Trophoblast cell (in vitro differentiated cells and primary cell): ENCODE measurements around the gene MCF2L2.

Experiments
- DNase-seq, 2 donors: peaks; one replicate each; pipeline ENCODE4 v3.0.0-alpha.2; 2016
- H2AFZ ChIP-seq: 2 replicates; pipeline ENCODE4 v1.6.1; 2013; ENCODE audit warnings: low read length, moderate library complexity, mild to moderate bottlenecking; ENCODE audit not compliant: insufficient read depth, poor library complexity
- H2AK5ac ChIP-seq: 2 replicates; pipeline ENCODE4 v1.6.1; 2013; ENCODE audit warnings: mild to moderate bottlenecking, low read length
- H2BK120ac ChIP-seq: 2 replicates; pipeline ENCODE4 v1.6.1; 2013; ENCODE audit warnings: low read length, mild to moderate bottlenecking, moderate library complexity; ENCODE audit not compliant: insufficient read depth, poor library complexity
- H2BK12ac ChIP-seq: 2 replicates; pipeline ENCODE4 v1.6.1; 2013; ENCODE audit warnings: mild to moderate bottlenecking, low read length, moderate library complexity
- H2BK5ac ChIP-seq: 2 replicates; pipeline ENCODE4 v1.6.1; 2013; ENCODE audit warnings: low read length, low read depth, moderate library complexity, mild to moderate bottlenecking; ENCODE audit not compliant: poor library complexity
- H3K14ac ChIP-seq: 2 replicates; pipeline ENCODE4 v1.6.1; 2013; ENCODE audit warnings: mild to moderate bottlenecking, low read length
- H3K18ac ChIP-seq: 2 replicates; pipeline ENCODE4 v1.6.1; 2013; ENCODE audit warnings: mild to moderate bottlenecking, low read length
- H3K23ac ChIP-seq: 2 replicates; pipeline ENCODE4 v1.6.1; 2013; ENCODE audit warnings: low read length
- H3K27ac ChIP-seq: 2 replicates; pipeline ENCODE4 v1.5.1; 2013; ENCODE audit warnings: low read depth, mild to moderate bottlenecking, inconsistent platforms, low read length, moderate library complexity
- H3K27me3 ChIP-seq: 2 replicates; pipeline ENCODE4 v1.6.1; 2013; ENCODE audit warnings: inconsistent platforms, mild to moderate bottlenecking, low read length, moderate library complexity; ENCODE audit not compliant: insufficient read depth
- H3K36me3 ChIP-seq, 2 experiments: 1 replicate in 1 of 2; 2 replicates in 1 of 2; pipeline ENCODE4 v1.6.1; 2013; ENCODE audit warnings: low read length in 2 of 2, mild to moderate bottlenecking in 2 of 2, moderate library complexity in 1 of 2; ENCODE audit not compliant: insufficient read depth in 2 of 2, control insufficient read depth in 1 of 2
- H3K4ac ChIP-seq: 2 replicates; pipeline ENCODE4 v1.6.1; 2013; ENCODE audit warnings: low read depth, mild to moderate bottlenecking, low read length, moderate library complexity
- H3K4me1 ChIP-seq, 2 experiments: 1 replicate in 1 of 2; 2 replicates in 1 of 2; pipeline ENCODE4 v1.6.1; 2013; ENCODE audit warnings: low read length in 2 of 2, mild to moderate bottlenecking in 2 of 2, moderate library complexity in 1 of 2; ENCODE audit not compliant: insufficient read depth in 2 of 2, control insufficient read depth in 1 of 2
- H3K4me2 ChIP-seq: 2 replicates; pipeline ENCODE4 v1.6.1; 2013; ENCODE audit warnings: inconsistent platforms, mild to moderate bottlenecking, low read length, moderate library complexity
- H3K4me3 ChIP-seq: 2 replicates; pipeline ENCODE4 v1.5.1; 2013; ENCODE audit warnings: mild to moderate bottlenecking, low read depth, low read length, inconsistent platforms
- H3K79me1 ChIP-seq: one replicate; pipeline ENCODE4 v1.6.1; 2013; ENCODE audit warnings: low read length
- H3K79me2 ChIP-seq: 2 replicates; pipeline ENCODE4 v1.6.1; 2013; ENCODE audit warnings: low read length, mild to moderate bottlenecking; ENCODE audit not compliant: control insufficient read depth, insufficient read depth, poor library complexity
- H3K9ac ChIP-seq: 2 replicates; pipeline ENCODE4 v1.6.1; 2013; ENCODE audit warnings: mild to moderate bottlenecking, low read length
- H3K9me3 ChIP-seq: 2 replicates; pipeline ENCODE4 v1.6.1; 2013; ENCODE audit warnings: low read depth, mild to moderate bottlenecking, control low read depth, inconsistent platforms, low read length; ENCODE audit not compliant: insufficient read depth
- H4K12ac ChIP-seq: 2 replicates; pipeline ENCODE4 v1.6.1; 2013; ENCODE audit warnings: low read depth, mild to moderate bottlenecking, low read length, moderate library complexity
- H4K8ac ChIP-seq: 2 replicates; pipeline ENCODE4 v1.6.1; 2013; ENCODE audit warnings: low read depth, mild to moderate bottlenecking, low read length, moderate library complexity
- H4K91ac ChIP-seq: one replicate; pipeline ENCODE4 v1.6.1; 2013; ENCODE audit warnings: low read depth, mild to moderate bottlenecking, low read length, moderate library complexity
- WGBS: extraction: QIAGEN DNeasy Blood & Tissue Kit; methylation state at CpG from one replicate; pipeline ENCODE4 v1.1.7; 2013; ENCODE audit warnings: missing lambda C conversion rate; ENCODE audit not compliant: insufficient read length, insufficient coverage; ENCODE audit errors: extremely low coverage; 5-methylcytosine and 5-hydroxymethylcytosine counted together

MCF2L2 gene

GRCh38 chr3:183342824-183343223 lies 85.6 kb downstream of the MCF2L2 start:
- no peak for DNase-seq
- H2AFZ ChIP-seq = no peak overlapping the region
- H3K4me1 ChIP-seq = peaks cover 0 to 2% of the 10 kb centered on the region in 2 experiments
- no peak overlapping the region for H2BK5ac ChIP-seq
- H3K4me3 ChIP-seq = no peak overlapping the region
- H3K27me3 ChIP-seq = no peaks in the 10 kb centered on the region
- H3K9me3 ChIP-seq = no peaks in the 10 kb centered on the region
- H2AK5ac ChIP-seq = no peak overlapping the region
- H4K12ac ChIP-seq = no peak overlapping the region
- no peak overlapping the region for H2BK120ac ChIP-seq
- no peak overlapping the region for H2BK12ac ChIP-seq
- no peak overlapping the region for H3K14ac ChIP-seq
- no CpG with 5 or more reads among the region's 1 CpG for WGBS
- no peak overlapping the region for H3K4ac ChIP-seq
- no peak overlapping the region for H3K23ac ChIP-seq
- H3K4me2 ChIP-seq = no peak overlapping the region
- no peaks in the 10 kb centered on the region for H3K36me3 ChIP-seq
- no peak overlapping the region for H3K27ac ChIP-seq
- H3K9ac ChIP-seq = no peak overlapping the region
- no peak overlapping the region for H4K8ac ChIP-seq
- no peaks in the 10 kb centered on the region for H3K79me1 ChIP-seq
- no peak overlapping the region for H4K91ac ChIP-seq
- no peak overlapping the region for H3K18ac ChIP-seq
- no peaks in the 10 kb centered on the region for H3K79me2 ChIP-seq

GRCh38 chr3:183341545-183342288 lies 86.7 kb downstream of the MCF2L2 start:
- H3K27me3 ChIP-seq = no peaks in the 10 kb centered on the region
- H3K4me3 ChIP-seq = no peak overlapping the region
- H3K27ac ChIP-seq = no peak overlapping the region
- no peak overlapping the region for H3K4ac ChIP-seq
- H4K12ac ChIP-seq = no peak overlapping the region
- no peak overlapping the region for H3K23ac ChIP-seq
- no peaks in the 10 kb centered on the region for H3K79me2 ChIP-seq
- peaks cover 0 to 2% of the 10 kb centered on the region in 2 experiments for H3K4me1 ChIP-seq
- H3K79me1 ChIP-seq = no peaks in the 10 kb centered on the region
- no peak overlapping the region for H3K4me2 ChIP-seq
- H2BK12ac ChIP-seq = no peak overlapping the region
- H3K9me3 ChIP-seq = no peaks in the 10 kb centered on the region
- H2BK120ac ChIP-seq = no peak overlapping the region
- H3K36me3 ChIP-seq = no peaks in the 10 kb centered on the region
- no peak for DNase-seq
- no peak overlapping the region for H2AK5ac ChIP-seq
- H2AFZ ChIP-seq = no peak overlapping the region
- H2BK5ac ChIP-seq = no peak overlapping the region
- H3K18ac ChIP-seq = no peak overlapping the region
- no peak overlapping the region for H4K8ac ChIP-seq
- no peak overlapping the region for H3K14ac ChIP-seq
- H4K91ac ChIP-seq = no peak overlapping the region
- H3K9ac ChIP-seq = no peak overlapping the region
- WGBS = no CpG with 5 or more reads among the region's 14 CpGs

GRCh38 chr3:183340222-183340621 lies 88.2 kb downstream of the MCF2L2 start:
- no peak overlapping the region for H3K23ac ChIP-seq

GRCh38 chr3:183339461-183340086 lies 88.8 kb downstream of the MCF2L2 start:
- Histone ChIP-seq H3K27ac (no peak overlapping the region), H3K27me3 (no peaks in the 10 kb centered on the region), H2AFZ (no peak overlapping the region), H3K9me3 (no peaks in the 10 kb centered on the region), H4K12ac (no peak overlapping the region), H3K4ac (no peak overlapping the region), H2AK5ac (no peak overlapping the region), H2BK120ac (no peak overlapping the region), H3K9ac (no peak overlapping the region), H3K79me2 (no peaks in the 10 kb centered on the region), H2BK12ac (no peak overlapping the region), H2BK5ac (no peak overlapping the region), H3K23ac (no peak overlapping the region), H4K91ac (no peak overlapping the region), H3K4me3 (no peak overlapping the region), H3K18ac (no peak overlapping the region), H4K8ac (no peak overlapping the region), H3K4me1 (peaks cover 0 to 2% of the 10 kb centered on the region in 2 experiments), H3K36me3 (no peaks in the 10 kb centered on the region), H3K14ac (no peak overlapping the region), H3K4me2 (no peak overlapping the region), H3K79me1 (no peaks in the 10 kb centered on the region)
- no peak for DNase-seq
- no CpG with 5 or more reads among the region's 8 CpGs for WGBS

More at GRCh38 chr3:183340222-183340621, 88.2 kb downstream of the MCF2L2 start:
- H3K27ac ChIP-seq = no peak overlapping the region
- no peak overlapping the region for H3K4ac ChIP-seq
- H4K91ac ChIP-seq = no peak overlapping the region
- no peak overlapping the region for H3K4me2 ChIP-seq
- no peak overlapping the region for H2BK120ac ChIP-seq
- H3K27me3 ChIP-seq = no peaks in the 10 kb centered on the region
- no CpG with 5 or more reads among the region's 2 CpGs for WGBS
- H3K9me3 ChIP-seq = no peaks in the 10 kb centered on the region
- no peak overlapping the region for H3K4me3 ChIP-seq
- no peak overlapping the region for H4K12ac ChIP-seq
- H3K14ac ChIP-seq = no peak overlapping the region
- H3K4me1 ChIP-seq = peaks cover 0 to 2% of the 10 kb centered on the region in 2 experiments
- no peak overlapping the region for H3K9ac ChIP-seq
- H2BK12ac ChIP-seq = no peak overlapping the region
- no peaks in the 10 kb centered on the region for H3K36me3 ChIP-seq
- H2AK5ac ChIP-seq = no peak overlapping the region
- no peaks in the 10 kb centered on the region for H3K79me2 ChIP-seq
- H2AFZ ChIP-seq = no peak overlapping the region
- H3K18ac ChIP-seq = no peak overlapping the region
- H3K79me1 ChIP-seq = no peaks in the 10 kb centered on the region
- DNase-seq = no peak
- H4K8ac ChIP-seq = no peak overlapping the region
- H2BK5ac ChIP-seq = no peak overlapping the region
